C4-2B (cell line): ENCODE results near the gene USP53.

Source experiments
- H3K27ac ChIP-seq: fragments of 450-650 bp; 2 replicates; pipeline ENCODE4 v1.5.1; 2017
- CTCF ChIP-seq: fragments of 450-650 bp; conservative IDR thresholded peaks from 2 replicates; pipeline ENCODE4 v1.5.1; 2017; ENCODE audit warnings: mild to moderate bottlenecking
- ZFX ChIP-seq: fragments of 450-650 bp; IDR thresholded peaks from 2 replicates; pipeline ENCODE4 v1.6.1; 2017

Gene USP53

GRCh38 chr4:119221412-119221811 is 8.9 kb downstream of the USP53 start:
- H3K27ac ChIP-seq: no peak overlapping the region
- TF ChIP-seq ZFX: no peak
- TF ChIP-seq CTCF: no peak

GRCh38 chr4:119227690-119228089 is 15.2 kb downstream of the USP53 start:
- TF ChIP-seq CTCF: no peak
- TF ChIP-seq ZFX: no peak
- H3K27ac ChIP-seq: no peak overlapping the region

GRCh38 chr4:119228406-119228805 is 15.9 kb downstream of the USP53 start:
- no peak overlapping the region for H3K27ac ChIP-seq
- TF ChIP-seq ZFX (no peak), CTCF (no peak)

GRCh38 chr4:119229908-119230687 is 17.6 kb downstream of the USP53 start:
- TF ChIP-seq ZFX (no peak), CTCF (no peak)
- no peak overlapping the region for H3K27ac ChIP-seq

GRCh38 chr4:119231491-119231890 is 19.0 kb downstream of the USP53 start:
- TF ChIP-seq ZFX (no peak), CTCF (no peak)
- H3K27ac ChIP-seq: no peak overlapping the region

- no peak overlapping the region for H3K27ac ChIP-seq
- TF ChIP-seq CTCF: no peak
- no peak for TF ChIP-seq ZFX
These were observed 19.8 kb downstream of the USP53 start for GRCh38 chr4:119232286-119232685.

GRCh38 chr4:119233191-119233590 is 20.7 kb downstream of the USP53 start:
- no peak overlapping the region for H3K27ac ChIP-seq
- TF ChIP-seq CTCF: no peak
